Keratinocyte (primary cell): ENCODE results near the gene IGFLR1. TPM values are rescaled to one million over a fixed set of nuclear protein-coding genes. Genes with fewer than 3 reads are reported as not detected.

Experiments used
- DNase-seq: peaks from one replicate; pipeline ENCODE4 v3.0.0-alpha.2; 2011; ENCODE audit warnings: low read depth, missing footprints, low spot score
- FAIRE-seq: peaks from 2 replicates; lab custom pipeline; 2011; peaks lifted over from hg19 to GRCh38; lab: Jason Lieb, UNC
- H2AFZ ChIP-seq: 2 replicates; pipeline ENCODE4 v1.6.0; 2012; ENCODE audit warnings: low read length, control low read depth, inconsistent platforms; ENCODE audit not compliant: control insufficient read depth
- H3K27ac ChIP-seq: 2 replicates; pipeline ENCODE4 v1.5.1; 2011; ENCODE audit warnings: low read length; ENCODE audit not compliant: control insufficient read depth, insufficient read depth
- H3K27me3 ChIP-seq: 3 replicates; pipeline ENCODE4 v1.6.0; 2011; ENCODE audit warnings: low read length; ENCODE audit not compliant: control insufficient read depth, insufficient read depth; ENCODE audit errors: extremely low read depth
- H3K36me3 ChIP-seq, 2 experiments: 2 replicates in 1 of 2; 3 replicates in 1 of 2; pipeline ENCODE4 v1.5.1; 2011; ENCODE audit warnings: low read length in 2 of 2, mild to moderate bottlenecking in 1 of 2; ENCODE audit not compliant: control insufficient read depth in 2 of 2, insufficient read depth in 2 of 2; ENCODE audit errors: extremely low read depth in 1 of 2
- H3K4me1 ChIP-seq: 3 replicates; pipeline ENCODE4 v1.5.1; 2011; ENCODE audit warnings: low read length; ENCODE audit not compliant: control insufficient read depth, insufficient read depth; ENCODE audit errors: extremely low read depth
- H3K4me2 ChIP-seq: 3 replicates; pipeline ENCODE4 v1.6.0; 2011; ENCODE audit warnings: low read depth, low read length; ENCODE audit not compliant: control insufficient read depth, insufficient read depth; ENCODE audit errors: extremely low read depth
- H3K4me3 ChIP-seq, 3 experiments: fragments of 200-600 bp in 1 of 3; sonication (generic) in 1 of 3; 2 replicates in 2 of 3; 3 replicates in 1 of 3; pipeline ENCODE4 v1.5.1; 2011 to 2016; ENCODE audit warnings: low read length in 3 of 3, mild to moderate bottlenecking in 3 of 3, control low read depth in 2 of 3, inconsistent platforms in 1 of 3, low read depth in 1 of 3, mixed read lengths in 1 of 3, mixed run types in 1 of 3, moderate library complexity in 1 of 3; ENCODE audit not compliant: control insufficient read depth in 2 of 3, insufficient read depth in 2 of 3; ENCODE audit errors: extremely low read depth in 1 of 3
- H3K79me2 ChIP-seq: 2 replicates; pipeline ENCODE4 v1.6.0; 2012; ENCODE audit warnings: low read length; ENCODE audit not compliant: control insufficient read depth, insufficient read depth
- H3K9ac ChIP-seq: 3 replicates; pipeline ENCODE4 v1.6.0; 2011; ENCODE audit warnings: low read length; ENCODE audit not compliant: control insufficient read depth, insufficient read depth; ENCODE audit errors: extremely low read depth
- H3K9me1 ChIP-seq: 3 replicates; pipeline ENCODE4 v1.6.0; 2011; ENCODE audit warnings: low read length; ENCODE audit not compliant: control insufficient read depth, insufficient read depth; ENCODE audit errors: extremely low read depth
- H3K9me3 ChIP-seq: 2 replicates; pipeline ENCODE4 v1.5.1; 2012; ENCODE audit warnings: low read depth, low read length; ENCODE audit not compliant: control insufficient read depth
- H4K20me1 ChIP-seq: 3 replicates; pipeline ENCODE4 v1.6.0; 2011; ENCODE audit warnings: low read length; ENCODE audit not compliant: control insufficient read depth, insufficient read depth; ENCODE audit errors: extremely low read depth
- CTCF ChIP-seq, 3 experiments: IDR thresholded peaks in 1 of 3; conservative IDR thresholded peaks in 1 of 3; optimal IDR thresholded peaks in 1 of 3; 2 replicates in 2 of 3; 3 replicates in 1 of 3; pipeline versions ENCODE3 to v1.5.1; 2011; ENCODE audit warnings: low read length in 3 of 3, mild to moderate bottlenecking in 3 of 3, moderate library complexity in 2 of 3, control low read depth in 1 of 3, inconsistent platforms in 1 of 3; ENCODE audit not compliant: insufficient read depth in 2 of 3; ENCODE audit errors: extremely low read depth in 1 of 3
- EZH2 ChIP-seq: IDR thresholded peaks from one replicate; pipeline ENCODE4 v1.6.1; 2012; ENCODE audit warnings: inconsistent platforms, mild to moderate bottlenecking, low read length, moderate library complexity
- dilution Hi-C: fragments of 300-500 bp; cut with MboI; formaldehyde crosslinking; loops from one replicate; pipeline ENCODE4 v1.7.0; 2020; ENCODE audit warnings: low sequenced_read_pairs; ENCODE audit not compliant: extremely low pct_ligation_motif_present
- polyA plus RNA-seq, 5 experiments: library from polyadenylated mRNA; depleted of rRNA in 3 of 5; stranded (reverse) in 3 of 5; stranded (forward) in 1 of 5; unstranded in 1 of 5; fragments of >200 nt; gene quantifications; 1 replicate in 1 of 5; 2 replicates in 3 of 5; 3 replicates in 1 of 5; pipeline versions ENCODE4 v1.2.1 to v1.2.3, GENCODE V29; 2011 to 2012; ENCODE audit warnings: missing spikeins in 2 of 5, low read depth in 1 of 5, low replicate concordance in 1 of 5

IGFLR1 gene
- polyA plus RNA-seq, 1 donor (not counting 4 experiments of a cell fraction or from before 2014, with no cell fraction given) = 0.34 TPM

- no peak for TF ChIP-seq CTCF (optimal IDR thresholded peaks at IDR 0.05 in 1 of 3, IDR thresholded peaks at IDR 0.05 in 1 of 3, conservative IDR thresholded peaks at IDR 0.05 in 1 of 3; ENCODE audit: extremely low read depth in 1 of 3, insufficient read depth in 2 of 3, low read length in 3 of 3)
- TF ChIP-seq EZH2 = no peak
- H3K9me3 ChIP-seq = no peaks in the 10 kb centered on the region
- no peak overlapping the region for H3K4me2 ChIP-seq
- H3K4me1 ChIP-seq = no peaks in the 10 kb centered on the region
- H2AFZ ChIP-seq = no peak overlapping the region
- DNase-seq (no peak), FAIRE-seq (no peak)
- dilution Hi-C loops = no loop called here
- no peaks in the 10 kb centered on the region for H3K27me3 ChIP-seq
- no peak overlapping the region for H3K9ac ChIP-seq
- no peak overlapping the region for H3K4me3 ChIP-seq
- no peaks in the 10 kb centered on the region for H3K79me2 ChIP-seq
- no peaks in the 10 kb centered on the region for H3K9me1 ChIP-seq
- H3K27ac ChIP-seq = no peak overlapping the region
- no peaks in the 10 kb centered on the region for H3K36me3 ChIP-seq
- peaks cover 2% of the 10 kb centered on the region for H4K20me1 ChIP-seq
Observed at GRCh38 chr19:35785339-35785627, 43.0 kb upstream of the IGFLR1 start.

GRCh38 chr19:35784503-35785338 is 42.5 kb upstream of the IGFLR1 start:
- no peaks in the 10 kb centered on the region for H3K36me3 ChIP-seq

More at GRCh38 chr19:35784503-35785338, 42.5 kb upstream of the IGFLR1 start:
- Histone ChIP-seq H3K27me3 (no peaks in the 10 kb centered on the region), H4K20me1 (peaks cover 2% of the 10 kb centered on the region), H3K9ac (no peak overlapping the region), H3K9me3 (no peaks in the 10 kb centered on the region), H2AFZ (no peak overlapping the region), H3K4me2 (no peak overlapping the region), H3K4me1 (no peaks in the 10 kb centered on the region), H3K4me3 (no peak overlapping the region), H3K9me1 (no peaks in the 10 kb centered on the region), H3K79me2 (no peaks in the 10 kb centered on the region), H3K27ac (no peak overlapping the region)
- no peak for FAIRE-seq
- DNase-seq = no peak
- dilution Hi-C loops = no loop called here
- TF ChIP-seq EZH2 (no peak), CTCF (optimal IDR thresholded peaks at IDR 0.05 in 1 of 3, IDR thresholded peaks at IDR 0.05 in 1 of 3, conservative IDR thresholded peaks at IDR 0.05 in 1 of 3; ENCODE audit: extremely low read depth in 1 of 3, insufficient read depth in 2 of 3, low read length in 3 of 3) (no peak)
